Measurements from ENCODE around the gene ARNT2.

DNA sequence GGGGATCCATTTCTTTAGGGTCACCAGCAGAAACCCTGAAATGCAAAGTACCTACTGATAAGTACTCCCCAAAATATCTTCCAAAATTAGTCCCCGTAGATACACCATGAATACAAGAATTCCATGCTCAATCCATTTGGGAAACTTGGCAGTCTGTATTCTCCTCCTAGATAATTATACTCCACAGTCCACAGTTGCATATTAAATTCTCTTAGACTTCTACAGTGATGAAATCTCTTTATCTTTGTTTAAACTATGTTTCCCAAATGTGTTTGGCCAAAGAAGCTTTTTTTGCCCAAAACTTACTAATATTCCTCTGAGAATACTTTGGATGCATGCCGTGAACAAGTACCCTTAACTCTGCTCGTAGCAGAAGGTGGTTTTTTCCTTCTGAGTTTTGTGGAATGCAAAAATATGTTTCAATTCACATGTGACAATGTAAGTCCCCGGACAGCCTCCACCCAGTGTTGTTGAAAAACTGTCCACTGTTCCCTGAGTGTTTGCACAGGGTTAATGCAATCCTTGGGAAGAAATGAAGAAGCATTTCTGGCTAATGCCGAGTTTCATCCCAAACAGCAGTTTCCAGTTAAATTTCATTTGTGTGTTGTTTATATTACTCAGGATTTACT lies 126.7 kb downstream of the ARNT2 start:
- TF ChIP-seq, protein P1, sequence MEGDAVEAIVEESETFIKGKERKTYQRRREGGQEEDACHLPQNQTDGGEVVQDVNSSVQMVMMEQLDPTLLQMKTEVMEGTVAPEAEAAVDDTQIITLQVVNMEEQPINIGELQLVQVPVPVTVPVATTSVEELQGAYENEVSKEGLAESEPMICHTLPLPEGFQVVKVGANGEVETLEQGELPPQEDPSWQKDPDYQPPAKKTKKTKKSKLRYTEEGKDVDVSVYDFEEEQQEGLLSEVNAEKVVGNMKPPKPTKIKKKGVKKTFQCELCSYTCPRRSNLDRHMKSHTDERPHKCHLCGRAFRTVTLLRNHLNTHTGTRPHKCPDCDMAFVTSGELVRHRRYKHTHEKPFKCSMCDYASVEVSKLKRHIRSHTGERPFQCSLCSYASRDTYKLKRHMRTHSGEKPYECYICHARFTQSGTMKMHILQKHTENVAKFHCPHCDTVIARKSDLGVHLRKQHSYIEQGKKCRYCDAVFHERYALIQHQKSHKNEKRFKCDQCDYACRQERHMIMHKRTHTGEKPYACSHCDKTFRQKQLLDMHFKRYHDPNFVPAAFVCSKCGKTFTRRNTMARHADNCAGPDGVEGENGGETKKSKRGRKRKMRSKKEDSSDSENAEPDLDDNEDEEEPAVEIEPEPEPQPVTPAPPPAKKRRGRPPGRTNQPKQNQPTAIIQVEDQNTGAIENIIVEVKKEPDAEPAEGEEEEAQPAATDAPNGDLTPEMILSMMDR (IDR thresholded peaks at IDR 0.05 in 2 of 3, conservative IDR thresholded peaks at IDR 0.05 in 1 of 3; ENCODE audit: control insufficient read depth in 2 of 3, extremely low read depth in 1 of 3, insufficient read depth in 1 of 3, low read depth in 3 of 3, low read length in 3 of 3) = no peak
- TF ChIP-seq POLR2AphosphoS2 (IDR thresholded peaks at IDR 0.05; ENCODE audit: low read depth, low read length) (no peak), EZH2 (IDR thresholded peaks at IDR 0.05; ENCODE audit: borderline replicate concordance, control insufficient read depth, low read depth, low read length) (no peak), RAD21 (IDR thresholded peaks at IDR 0.05; ENCODE audit: insufficient read depth, low read depth, low read length) (no peak), WRNIP1 (IDR thresholded peaks at IDR 0.05; ENCODE audit: borderline replicate concordance, low read depth, low read length) (no peak), ZNF274 (IDR thresholded peaks at IDR 0.05; ENCODE audit: insufficient read depth, insufficient read length) (no peak), POLR2A (IDR thresholded peaks at IDR 0.05; ENCODE audit: low read depth, low read length) (no peak), NFYB (IDR thresholded peaks at IDR 0.05; ENCODE audit: insufficient read depth, low read depth, low read length) (no peak), ZBED1 (IDR thresholded peaks at IDR 0.05; ENCODE audit: borderline replicate concordance) (no peak), HDAC2 (IDR thresholded peaks at IDR 0.05) (no peak), CHD2 (IDR thresholded peaks at IDR 0.05; ENCODE audit: borderline replicate concordance, low read depth, low read length) (no peak)
- TF ChIP-seq, protein P2, sequence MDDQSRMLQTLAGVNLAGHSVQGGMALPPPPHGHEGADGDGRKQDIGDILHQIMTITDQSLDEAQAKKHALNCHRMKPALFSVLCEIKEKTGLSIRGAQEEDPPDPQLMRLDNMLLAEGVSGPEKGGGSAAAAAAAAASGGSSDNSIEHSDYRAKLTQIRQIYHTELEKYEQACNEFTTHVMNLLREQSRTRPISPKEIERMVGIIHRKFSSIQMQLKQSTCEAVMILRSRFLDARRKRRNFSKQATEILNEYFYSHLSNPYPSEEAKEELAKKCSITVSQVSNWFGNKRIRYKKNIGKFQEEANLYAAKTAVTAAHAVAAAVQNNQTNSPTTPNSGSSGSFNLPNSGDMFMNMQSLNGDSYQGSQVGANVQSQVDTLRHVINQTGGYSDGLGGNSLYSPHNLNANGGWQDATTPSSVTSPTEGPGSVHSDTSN (IDR thresholded peaks at IDR 0.05; ENCODE audit: insufficient replicate concordance, low read depth, low read length) = no peak
- TF ChIP-seq, protein P3, sequence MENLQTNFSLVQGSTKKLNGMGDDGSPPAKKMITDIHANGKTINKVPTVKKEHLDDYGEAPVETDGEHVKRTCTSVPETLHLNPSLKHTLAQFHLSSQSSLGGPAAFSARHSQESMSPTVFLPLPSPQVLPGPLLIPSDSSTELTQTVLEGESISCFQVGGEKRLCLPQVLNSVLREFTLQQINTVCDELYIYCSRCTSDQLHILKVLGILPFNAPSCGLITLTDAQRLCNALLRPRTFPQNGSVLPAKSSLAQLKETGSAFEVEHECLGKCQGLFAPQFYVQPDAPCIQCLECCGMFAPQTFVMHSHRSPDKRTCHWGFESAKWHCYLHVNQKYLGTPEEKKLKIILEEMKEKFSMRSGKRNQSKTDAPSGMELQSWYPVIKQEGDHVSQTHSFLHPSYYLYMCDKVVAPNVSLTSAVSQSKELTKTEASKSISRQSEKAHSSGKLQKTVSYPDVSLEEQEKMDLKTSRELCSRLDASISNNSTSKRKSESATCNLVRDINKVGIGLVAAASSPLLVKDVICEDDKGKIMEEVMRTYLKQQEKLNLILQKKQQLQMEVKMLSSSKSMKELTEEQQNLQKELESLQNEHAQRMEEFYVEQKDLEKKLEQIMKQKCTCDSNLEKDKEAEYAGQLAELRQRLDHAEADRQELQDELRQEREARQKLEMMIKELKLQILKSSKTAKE (IDR thresholded peaks at IDR 0.05; ENCODE audit: low read depth, poor library complexity, severe bottlenecking) = no peak

All from GM12878 (cell line).